Astrocyte (in vitro differentiated cells and primary cell): ENCODE measurements around the gene LANCL1. TPM values are rescaled to one million over a fixed set of nuclear protein-coding genes. Genes with fewer than 3 reads are reported as not detected.
"Not testable (repeated sequence)": the region's sequence is repeated elsewhere in the genome, so short reads cannot be mapped to it uniquely, and the experiment has no call there.

Experiments used
- DNase-seq: peaks from one replicate; pipeline ENCODE4 v3.0.0-alpha.2; 2010; ENCODE audit warnings: low read depth
- FAIRE-seq: peaks from 2 replicates; lab custom pipeline; 2011; peaks lifted over from hg19 to GRCh38; lab: Jason Lieb, UNC
- H2AFZ ChIP-seq: 2 replicates; pipeline ENCODE4 v1.6.0; 2012; ENCODE audit warnings: low read depth, low read length, inconsistent platforms
- H3K27ac ChIP-seq: 2 replicates; pipeline ENCODE4 v1.5.1; 2011; ENCODE audit warnings: low read depth, low read length, inconsistent platforms
- H3K27me3 ChIP-seq: 2 replicates; pipeline ENCODE4 v1.6.0; 2011; ENCODE audit warnings: low read length, inconsistent platforms; ENCODE audit not compliant: insufficient read depth
- H3K36me3 ChIP-seq: 2 replicates; pipeline ENCODE4 v1.5.1; 2011; ENCODE audit warnings: low read length, inconsistent platforms; ENCODE audit not compliant: insufficient read depth
- H3K4me1 ChIP-seq: 2 replicates; pipeline ENCODE4 v1.5.1; 2011; ENCODE audit warnings: low read length, inconsistent platforms; ENCODE audit not compliant: insufficient read depth
- H3K4me2 ChIP-seq: 2 replicates; pipeline ENCODE4 v1.6.0; 2012; ENCODE audit warnings: low read length, inconsistent platforms
- H3K4me3 ChIP-seq: 2 replicates; pipeline ENCODE4 v1.5.1; 2011; ENCODE audit warnings: low read depth, mild to moderate bottlenecking, low read length, inconsistent platforms; ENCODE audit not compliant: insufficient read depth
- H3K79me2 ChIP-seq: 2 replicates; pipeline ENCODE4 v1.6.0; 2012; ENCODE audit warnings: mild to moderate bottlenecking, low read length, inconsistent platforms; ENCODE audit not compliant: insufficient read depth
- H3K9ac ChIP-seq: 2 replicates; pipeline ENCODE4 v1.6.0; 2012; ENCODE audit warnings: mild to moderate bottlenecking, low read length, inconsistent platforms
- H3K9me3 ChIP-seq: 2 replicates; pipeline ENCODE4 v1.5.1; 2012; ENCODE audit warnings: low read depth, mild to moderate bottlenecking, low read length, inconsistent platforms; ENCODE audit not compliant: insufficient read depth
- H4K20me1 ChIP-seq: 2 replicates; pipeline ENCODE4 v1.6.0; 2012; ENCODE audit warnings: low read length, inconsistent platforms; ENCODE audit not compliant: insufficient read depth
- H3K27ac Mint-ChIP-seq: one replicate; pipeline ENCODE4 v1.8.0; 2021; ENCODE audit warnings: mild to moderate bottlenecking, mixed read lengths; ENCODE audit not compliant: unreplicated experiment
- H3K27me3 Mint-ChIP-seq: one replicate; pipeline ENCODE4 v1.8.0; 2021; ENCODE audit warnings: low read depth, mixed read lengths; ENCODE audit not compliant: unreplicated experiment
- H3K36me3 Mint-ChIP-seq: one replicate; pipeline ENCODE4 v1.8.0; 2021; ENCODE audit warnings: low read depth, mixed read lengths; ENCODE audit not compliant: unreplicated experiment
- H3K4me1 Mint-ChIP-seq: one replicate; pipeline ENCODE4 v1.8.0; 2021; ENCODE audit warnings: low read depth, mixed read lengths; ENCODE audit not compliant: unreplicated experiment
- H3K4me3 Mint-ChIP-seq: one replicate; pipeline ENCODE4 v1.8.0; 2021; ENCODE audit warnings: mild to moderate bottlenecking, moderate library complexity, mixed read lengths; ENCODE audit not compliant: unreplicated experiment
- H3K9me3 Mint-ChIP-seq: one replicate; pipeline ENCODE4 v1.8.0; 2021; ENCODE audit warnings: mild to moderate bottlenecking, mixed read lengths; ENCODE audit not compliant: unreplicated experiment
- CTCF ChIP-seq: IDR thresholded peaks from 2 replicates; pipeline ENCODE4 v1.5.1; 2011; ENCODE audit warnings: low read depth, mild to moderate bottlenecking, inconsistent platforms, low read length, moderate library complexity; ENCODE audit not compliant: insufficient read depth
- EZH2 ChIP-seq: IDR thresholded peaks from 2 replicates; pipeline ENCODE4 v1.6.1; 2012; ENCODE audit warnings: mild to moderate bottlenecking, low read length, inconsistent platforms; ENCODE audit not compliant: insufficient read depth
- total RNA-seq: library from RNA; stranded (reverse); gene quantifications from 2 replicates; pipeline ENCODE4 v1.2.1, GENCODE V29; 2021

The LANCL1 gene
- total RNA-seq, 1 donor from 2014 or later, result 38.3 TPM

DNA sequence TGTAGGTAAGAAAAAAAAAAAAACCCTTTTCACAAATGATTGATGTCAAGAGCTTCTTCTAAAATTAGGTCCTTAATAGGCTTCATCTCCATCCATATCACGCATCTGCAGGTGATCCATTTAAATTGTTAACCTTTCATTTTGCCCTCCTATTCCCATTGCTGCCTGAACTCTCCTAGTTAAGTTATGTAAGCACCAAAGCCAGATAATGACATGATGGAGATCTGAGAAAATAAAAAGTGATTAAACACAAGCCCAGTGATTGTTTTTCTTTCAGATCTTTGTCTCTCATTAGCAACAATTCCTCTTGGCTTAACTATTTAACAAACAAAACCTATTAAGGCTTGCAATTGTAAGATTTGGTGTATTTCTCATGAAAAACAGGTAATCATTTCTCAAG is 20.0 kb downstream of the LANCL1 start:
- no peaks in the 10 kb centered on the region for H3K4me1 Mint-ChIP-seq
- no peak for FAIRE-seq
- TF ChIP-seq EZH2 (no peak), CTCF (no peak)
- no peak overlapping the region for H3K27ac Mint-ChIP-seq
- Histone ChIP-seq H3K79me2 (no peaks in the 10 kb centered on the region), H3K36me3 (peaks cover 12% of the 10 kb centered on the region), H4K20me1 (no peaks in the 10 kb centered on the region), H3K27ac (no peak overlapping the region), H2AFZ (no peak overlapping the region), H3K4me1 (no peaks in the 10 kb centered on the region), H3K4me3 (no peak overlapping the region), H3K4me2 (no peak overlapping the region), H3K9me3 (no peaks in the 10 kb centered on the region), H3K27me3 (no peaks in the 10 kb centered on the region), H3K9ac (no peak overlapping the region)
- no peaks in the 10 kb centered on the region for H3K9me3 Mint-ChIP-seq
- peaks cover 3% of the 10 kb centered on the region for H3K36me3 Mint-ChIP-seq
- no peak for DNase-seq
- H3K27me3 Mint-ChIP-seq, result no peaks in the 10 kb centered on the region
- no peak overlapping the region for H3K4me3 Mint-ChIP-seq

DNA sequence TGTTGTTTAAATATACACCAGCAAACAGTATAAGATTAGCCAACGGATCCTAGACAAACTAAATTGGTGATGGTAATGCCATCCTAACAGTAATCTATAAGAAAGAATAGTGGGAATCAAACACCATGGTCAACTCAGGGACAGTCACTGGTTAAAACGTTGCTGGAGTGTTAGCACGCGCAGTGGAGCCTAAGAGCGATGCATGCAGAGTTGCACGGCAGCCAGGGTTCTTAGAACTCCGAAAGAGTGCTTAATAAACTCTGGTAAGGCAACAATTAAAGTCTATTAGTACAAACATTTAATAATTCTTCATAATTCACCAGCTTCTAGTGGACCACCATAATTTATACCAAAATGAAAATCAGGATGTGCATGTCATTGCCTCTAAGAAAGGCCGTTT is 22.2 kb downstream of the LANCL1 start:
- Histone ChIP-seq H3K36me3 (peaks cover 12% of the 10 kb centered on the region), H3K79me2 (peaks cover 3% of the 10 kb centered on the region), H3K4me1 (no peaks in the 10 kb centered on the region), H3K9ac (no peak overlapping the region), H2AFZ (no peak overlapping the region), H4K20me1 (no peaks in the 10 kb centered on the region), H3K4me2 (no peak overlapping the region), H3K9me3 (no peaks in the 10 kb centered on the region), H3K27me3 (no peaks in the 10 kb centered on the region), H3K27ac (no peak overlapping the region), H3K4me3 (no peak overlapping the region)
- H3K36me3 Mint-ChIP-seq, result peaks cover 16% of the 10 kb centered on the region
- no peaks in the 10 kb centered on the region for H3K27me3 Mint-ChIP-seq
- no peaks in the 10 kb centered on the region for H3K4me1 Mint-ChIP-seq
- DNase-seq (no peak), FAIRE-seq (no peak)
- no peak overlapping the region for H3K4me3 Mint-ChIP-seq
- H3K9me3 Mint-ChIP-seq, result no peaks in the 10 kb centered on the region
- TF ChIP-seq CTCF (no peak), EZH2 (no peak)
- no peak overlapping the region for H3K27ac Mint-ChIP-seq

DNA sequence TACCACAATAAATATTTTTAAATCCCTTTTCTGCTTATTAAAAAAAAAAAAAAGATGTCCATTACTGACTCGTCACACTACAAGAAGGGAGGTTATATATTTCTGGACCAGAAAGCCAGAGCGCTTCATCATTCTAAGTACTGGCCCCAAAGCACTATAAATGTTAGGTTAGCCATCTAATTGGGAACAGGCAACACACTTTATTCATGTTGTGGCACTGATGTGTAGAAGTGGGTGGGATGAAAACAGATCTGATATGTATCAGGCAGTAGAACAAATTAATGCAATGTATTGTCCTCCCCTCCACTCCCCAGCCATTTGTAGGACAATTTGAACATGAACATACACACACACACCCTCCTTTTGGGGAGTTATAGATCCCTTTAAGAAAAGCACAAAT is 24.4 kb downstream of the LANCL1 start:
- Histone ChIP-seq H3K27ac (no peak overlapping the region), H3K4me3 (no peak overlapping the region), H3K36me3 (peaks cover 3% of the 10 kb centered on the region), H3K9me3 (no peaks in the 10 kb centered on the region), H3K27me3 (no peaks in the 10 kb centered on the region), H3K79me2 (peaks cover 3% of the 10 kb centered on the region), H3K9ac (no peak overlapping the region), H3K4me2 (no peak overlapping the region), H4K20me1 (no peaks in the 10 kb centered on the region), H3K4me1 (no peaks in the 10 kb centered on the region), H2AFZ (no peak overlapping the region)
- DNase-seq (no peak), FAIRE-seq (no peak)
- H3K36me3 Mint-ChIP-seq, result peaks cover 24% of the 10 kb centered on the region
- TF ChIP-seq CTCF (no peak), EZH2 (no peak)
- no peaks in the 10 kb centered on the region for H3K4me1 Mint-ChIP-seq
- peaks cover 11% of the 10 kb centered on the region for H3K9me3 Mint-ChIP-seq
- H3K4me3 Mint-ChIP-seq, result no peak overlapping the region
- no peaks in the 10 kb centered on the region for H3K27me3 Mint-ChIP-seq
- no peak overlapping the region for H3K27ac Mint-ChIP-seq

GRCh38 chr2:210450942-210451341 is 25.6 kb downstream of the LANCL1 start:
- not testable (repeated sequence) for H3K4me2 ChIP-seq, DNase-seq, FAIRE-seq, H3K4me3 ChIP-seq, H3K36me3 ChIP-seq, H3K27ac Mint-ChIP-seq, H4K20me1 ChIP-seq, H3K4me1 ChIP-seq, H3K27ac ChIP-seq, H3K27me3 ChIP-seq, H3K79me2 ChIP-seq, H3K4me1 Mint-ChIP-seq, H3K4me3 Mint-ChIP-seq, H2AFZ ChIP-seq, H3K9me3 ChIP-seq, H3K9ac ChIP-seq, H3K27me3 Mint-ChIP-seq
- Mint-ChIP-seq H3K36me3 (peaks cover 26% of the 10 kb centered on the region), H3K9me3 (peaks cover 14% of the 10 kb centered on the region)
